LHCN-M2 (cell line): ENCODE data around the gene FSCN2. TPM values are rescaled to one million over a fixed set of nuclear protein-coding genes. Genes with fewer than 3 reads are reported as not detected.

Experiments used
- DNase-seq: peaks from one replicate; pipeline ENCODE4 v3.0.0-alpha.2; 2012; ENCODE audit warnings: low read depth
- total RNA-seq: library from RNA; depleted of rRNA; stranded (reverse); fragments of >200 nt; gene quantifications from 2 replicates; pipeline ENCODE4 v1.2.3, GENCODE V29; 2014

FSCN2 gene
- total RNA-seq, 1 experiment from 2014 or later, result 0.29 TPM

DNA sequence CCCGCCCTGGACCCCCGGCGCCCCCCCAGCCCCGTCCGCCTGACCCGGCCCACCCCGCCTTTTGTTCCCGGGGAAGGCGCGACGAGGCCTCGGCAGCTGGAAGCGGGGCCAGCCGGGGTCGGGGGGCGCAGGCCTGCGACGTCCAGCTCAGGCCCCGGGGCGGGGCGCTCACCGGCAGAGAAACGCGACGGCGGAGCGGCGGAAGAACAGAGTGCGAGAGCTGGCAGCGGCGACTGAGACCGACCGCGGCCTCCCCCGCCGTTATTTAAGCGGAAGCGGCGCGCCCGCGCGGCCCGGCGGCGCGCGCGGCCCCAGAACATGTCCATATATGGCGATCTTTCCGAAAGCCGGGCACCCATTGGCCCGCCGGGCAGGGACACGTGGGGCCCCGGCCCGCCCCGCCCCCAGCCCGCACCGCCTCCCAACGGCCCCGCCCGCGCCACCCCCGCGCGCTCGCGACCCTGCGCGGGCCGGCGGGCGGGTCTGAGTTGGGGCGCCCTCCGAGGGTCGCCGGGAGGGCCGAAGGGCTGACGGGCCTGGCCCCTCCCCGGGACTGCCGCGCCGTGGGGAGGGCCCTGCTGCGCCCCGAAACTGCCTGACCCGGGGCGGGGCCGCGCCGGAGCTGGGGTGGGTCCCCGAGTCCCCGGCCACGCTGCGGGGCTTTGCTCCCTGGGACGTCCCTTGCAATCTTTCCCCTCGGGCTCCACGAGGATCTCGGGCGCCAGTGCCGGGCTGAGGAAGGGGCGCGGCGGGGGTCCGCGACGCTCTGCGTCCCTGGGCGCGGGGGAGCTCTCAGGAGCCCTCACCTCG is 15.4 kb upstream of the FSCN2 start, which contains the start of gene ACTG1:
Gene ACTG1, minus strand, starts transcription at position 238 of the 810 bp plus-strand sequence. CDS start 445 bp downstream, outside the sequence.
- DNase-seq, result peak; percentile 92

- DNase-seq, result peak; percentile 70
These were observed 14.8 kb upstream of the FSCN2 start for GRCh38 chr17:81513372-81513752.

DNA sequence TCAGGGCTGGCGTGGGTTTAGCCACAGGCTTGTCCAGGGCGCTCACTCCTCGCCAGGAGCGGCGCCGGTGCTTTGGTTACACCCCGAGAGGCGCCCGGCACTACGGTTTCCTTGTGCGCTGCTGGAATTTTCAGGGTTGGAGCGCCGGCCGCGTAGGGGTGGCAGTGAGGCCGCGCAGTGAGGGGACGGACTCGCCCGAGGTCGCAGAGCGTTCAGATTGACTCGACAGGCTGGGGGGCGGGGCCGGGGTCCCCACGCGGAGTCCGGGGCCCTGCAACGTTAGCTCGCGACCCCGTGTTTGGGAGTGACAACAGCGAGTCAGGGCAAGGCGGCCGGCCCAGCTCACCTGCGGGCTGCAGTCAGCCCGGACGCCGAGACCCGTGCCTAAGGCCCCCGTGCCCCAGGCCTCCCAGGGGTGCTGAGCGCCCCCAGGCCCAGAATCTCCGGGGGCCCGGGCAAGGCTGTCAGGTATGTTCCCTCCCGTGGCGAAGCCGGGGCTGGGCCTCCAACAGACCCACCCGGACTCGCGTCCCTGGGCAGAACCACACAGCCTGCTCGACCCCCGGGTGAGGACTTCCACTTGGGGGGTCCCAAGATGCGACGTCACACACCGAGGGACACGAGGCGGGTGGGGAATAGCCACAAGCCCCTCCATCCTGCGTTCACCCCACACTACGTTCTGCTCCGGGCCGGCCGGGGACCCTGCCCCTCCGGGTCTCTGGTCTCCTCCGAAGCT is 14.3 kb upstream of the FSCN2 start:
- peak; percentile 75 for DNase-seq

GRCh38 chr17:81514489-81514738 is 13.8 kb upstream of the FSCN2 start:
- DNase-seq, result no peak

DNA sequence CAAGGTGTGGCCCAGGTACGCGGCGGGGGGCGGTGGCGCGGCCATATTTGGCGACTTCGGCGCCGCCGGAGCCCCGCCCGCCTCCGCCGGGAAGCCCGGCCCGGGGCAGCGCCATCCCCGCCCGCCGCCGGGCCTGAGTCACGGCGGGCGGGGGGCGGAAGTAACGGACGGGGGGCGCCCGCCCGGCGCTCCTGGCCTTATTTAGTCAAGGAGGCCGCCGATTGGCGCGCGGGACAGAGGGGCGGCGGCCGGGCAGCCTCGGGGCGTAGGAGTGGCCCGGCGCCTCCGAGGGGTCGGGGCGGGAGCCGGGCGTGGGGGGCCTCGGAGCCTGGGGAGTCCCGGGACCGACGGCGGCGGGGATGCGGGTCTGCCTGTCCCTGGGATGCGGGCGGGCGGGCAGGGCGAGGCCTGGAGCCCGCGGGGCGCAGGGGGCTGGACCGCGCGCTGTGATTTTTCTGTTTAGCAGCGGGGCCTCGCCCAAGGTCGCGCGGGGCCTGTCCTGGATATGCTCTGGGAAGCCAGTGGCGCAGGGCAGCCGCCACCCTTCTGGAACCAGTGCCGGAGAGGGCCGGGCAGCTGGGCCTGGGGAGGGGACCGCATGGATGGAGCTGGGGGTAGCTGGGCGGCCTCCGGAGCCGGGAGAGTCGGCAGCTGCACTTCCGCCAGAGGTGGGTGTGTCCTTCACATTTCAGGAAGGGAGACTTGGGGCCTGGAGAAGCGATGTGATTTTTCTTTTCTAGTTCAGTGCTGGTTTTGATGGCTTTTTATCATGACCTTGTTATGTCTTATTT is 13.2 kb upstream of the FSCN2 start:
- DNase-seq, result peak; percentile 78

DNA sequence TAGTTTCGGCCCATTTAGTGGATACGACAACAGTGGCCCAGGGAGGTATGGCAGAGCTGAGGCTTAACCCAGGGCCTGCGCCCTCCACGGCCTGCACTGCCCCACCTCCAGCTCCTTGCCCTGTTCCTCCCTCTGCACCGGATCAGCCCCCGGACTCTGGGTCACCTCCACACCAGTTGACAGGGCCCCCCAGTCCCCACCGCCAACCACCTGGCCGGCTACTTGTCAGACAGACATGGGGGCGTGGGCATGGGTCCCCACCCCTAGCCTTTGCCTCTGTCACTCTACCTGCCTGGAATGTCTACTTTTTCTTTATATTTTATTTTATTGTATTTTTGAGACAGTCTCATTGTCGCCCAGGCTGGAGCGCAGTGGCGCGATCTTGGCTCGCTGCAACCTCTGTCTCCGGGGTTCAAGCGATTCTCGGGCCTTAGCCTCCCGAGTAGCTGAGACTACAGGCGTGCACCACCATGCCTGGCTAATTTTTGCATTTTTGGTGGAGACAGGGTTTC is 12.6 kb upstream of the FSCN2 start:
- DNase-seq, result no peak

GRCh38 chr17:81516439-81516838 is 11.7 kb upstream of the FSCN2 start:
- no peak for DNase-seq

GRCh38 chr17:81517009-81517338 is 11.2 kb upstream of the FSCN2 start:
- DNase-seq, result no peak

GRCh38 chr17:81517339-81518112 is 10.7 kb upstream of the FSCN2 start:
- no peak for DNase-seq

- no peak for DNase-seq
These were observed 9.9 kb upstream of the FSCN2 start for GRCh38 chr17:81518113-81518784.

DNA sequence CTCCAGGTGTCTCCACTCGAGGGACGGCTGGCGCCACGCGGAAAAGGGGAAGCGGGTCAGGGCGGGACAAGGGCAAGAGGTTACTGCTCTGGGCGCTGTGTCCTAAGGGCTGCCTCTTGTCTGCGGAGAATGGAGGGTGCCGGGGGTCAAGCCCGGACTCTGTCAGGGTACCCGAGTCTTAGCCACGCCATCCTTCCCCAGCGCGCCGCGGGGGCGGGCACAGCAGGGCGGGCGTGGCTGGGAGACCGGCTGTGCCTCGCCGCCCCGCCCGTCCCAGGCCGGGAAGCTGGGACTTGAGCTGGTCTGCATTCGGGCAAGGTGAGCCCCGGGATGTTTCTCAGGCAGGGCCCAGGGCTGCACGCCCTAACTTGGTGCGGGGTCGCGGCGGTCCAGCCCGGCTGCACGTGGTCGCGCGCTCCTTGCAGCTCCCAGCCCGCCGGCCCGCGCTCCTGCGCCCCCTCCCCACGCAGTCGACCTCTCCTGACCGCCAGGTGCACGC is 9.3 kb upstream of the FSCN2 start:
- peak; percentile 25 for DNase-seq

DNA sequence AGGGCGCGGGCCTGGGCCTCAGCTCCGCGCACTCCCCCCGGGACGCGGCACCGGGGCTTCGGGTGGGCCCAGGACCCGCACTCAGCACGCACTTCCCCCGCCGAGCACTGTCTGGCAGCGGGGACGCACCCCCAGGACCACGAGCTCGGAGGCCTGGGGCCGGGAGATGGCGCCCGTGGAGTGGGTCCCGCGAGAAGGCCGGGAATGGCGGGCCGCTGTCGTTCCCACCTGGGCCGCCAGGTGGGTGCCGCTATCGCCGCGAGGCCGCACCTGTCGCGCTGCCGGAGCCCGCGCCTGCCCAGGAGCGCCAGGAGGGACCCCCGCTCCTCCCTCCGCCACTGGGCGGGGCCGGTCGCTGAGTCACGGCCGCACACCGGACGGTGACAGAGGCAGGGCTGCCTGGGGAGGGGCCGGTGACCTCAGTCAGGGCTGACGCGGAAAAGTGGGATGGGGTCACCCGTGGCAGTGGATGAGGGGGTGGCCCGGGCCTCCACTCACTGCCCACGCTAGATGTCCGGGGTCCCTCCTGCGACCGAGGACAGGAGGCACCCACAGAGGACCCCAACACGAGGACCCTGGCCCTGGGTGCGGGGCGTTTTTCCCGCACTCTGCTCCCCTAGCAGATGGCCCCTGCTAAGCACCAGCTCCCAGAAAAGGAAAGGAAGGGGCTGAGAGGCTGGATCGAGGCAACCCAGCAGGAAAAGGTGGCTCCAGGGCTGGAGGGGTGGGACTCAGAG is 8.7 kb upstream of the FSCN2 start:
- DNase-seq, result no peak

DNA sequence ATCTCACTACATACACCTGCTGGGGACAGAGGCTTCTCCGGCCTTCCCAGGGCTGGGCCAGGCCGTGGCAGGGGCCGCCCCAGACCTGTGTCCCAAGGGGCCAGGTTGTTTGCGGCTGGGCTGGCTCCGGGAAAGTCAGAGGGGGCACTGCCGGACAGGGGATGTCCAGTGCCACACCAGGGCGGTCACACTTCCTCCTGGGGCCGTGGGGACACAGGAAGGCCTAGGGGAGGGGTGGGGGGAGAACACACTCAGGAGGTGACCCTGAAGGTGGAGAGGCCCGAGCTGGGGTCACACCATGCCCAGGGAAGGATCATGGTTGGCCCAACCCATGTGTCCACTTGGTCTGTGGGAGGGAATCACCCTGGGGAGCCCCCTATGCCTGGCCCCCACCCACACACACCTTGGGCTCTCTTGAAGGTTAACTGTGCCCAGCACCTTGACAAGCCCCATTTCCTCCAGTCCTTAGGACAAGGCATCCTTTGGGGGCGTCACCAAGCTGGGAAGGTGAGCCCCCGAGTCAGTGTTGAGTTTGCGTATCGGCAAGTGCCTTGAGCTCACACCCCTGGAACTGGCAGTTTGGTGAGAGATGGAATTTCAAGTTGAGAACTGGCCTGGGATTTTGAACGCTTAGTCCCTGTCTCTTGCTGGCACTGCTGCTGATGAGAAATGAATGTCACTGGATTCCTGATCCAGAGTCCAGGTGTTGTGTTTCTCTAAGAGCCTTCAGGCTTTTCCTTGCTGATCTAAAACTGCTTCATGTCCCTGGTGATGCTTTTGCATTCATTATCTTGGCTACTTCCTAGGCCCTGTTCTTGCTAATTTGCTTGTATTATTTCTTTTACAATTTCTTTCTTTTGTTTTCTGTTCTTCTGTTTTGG is 7.9 kb upstream of the FSCN2 start:
- no peak for DNase-seq

- no peak for DNase-seq
These were observed 5.4 kb upstream of the FSCN2 start for GRCh38 chr17:81522491-81523401.

GRCh38 chr17:81523402-81524038 is 4.7 kb upstream of the FSCN2 start:
- DNase-seq, result peak; percentile 65

GRCh38 chr17:81524039-81524864 is 3.9 kb upstream of the FSCN2 start:
- DNase-seq, result no peak

DNA sequence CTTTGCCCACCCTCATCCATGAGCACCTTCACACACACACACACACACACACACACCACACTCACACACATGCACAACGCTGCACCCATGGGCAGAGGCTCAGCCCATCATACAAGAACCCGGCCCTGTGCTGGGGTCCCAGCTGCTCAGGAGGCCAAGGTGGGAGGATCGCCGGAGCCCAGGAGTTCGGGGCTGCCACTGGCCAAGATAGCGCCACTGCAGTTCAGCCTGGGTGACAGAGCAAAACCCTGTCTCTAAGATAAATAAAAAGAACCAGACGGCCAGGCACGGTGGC is 3.4 kb upstream of the FSCN2 start:
- no peak for DNase-seq
